NCI-H2196 (cell line): ENCODE results near the gene LENG9.

Experiments used
- DNase-seq: peaks from one replicate; lab custom pipeline; 2025; ENCODE audit not compliant: unreplicated experiment; lab: John Stamatoyannopoulos, UW

LENG9 gene

DNA sequence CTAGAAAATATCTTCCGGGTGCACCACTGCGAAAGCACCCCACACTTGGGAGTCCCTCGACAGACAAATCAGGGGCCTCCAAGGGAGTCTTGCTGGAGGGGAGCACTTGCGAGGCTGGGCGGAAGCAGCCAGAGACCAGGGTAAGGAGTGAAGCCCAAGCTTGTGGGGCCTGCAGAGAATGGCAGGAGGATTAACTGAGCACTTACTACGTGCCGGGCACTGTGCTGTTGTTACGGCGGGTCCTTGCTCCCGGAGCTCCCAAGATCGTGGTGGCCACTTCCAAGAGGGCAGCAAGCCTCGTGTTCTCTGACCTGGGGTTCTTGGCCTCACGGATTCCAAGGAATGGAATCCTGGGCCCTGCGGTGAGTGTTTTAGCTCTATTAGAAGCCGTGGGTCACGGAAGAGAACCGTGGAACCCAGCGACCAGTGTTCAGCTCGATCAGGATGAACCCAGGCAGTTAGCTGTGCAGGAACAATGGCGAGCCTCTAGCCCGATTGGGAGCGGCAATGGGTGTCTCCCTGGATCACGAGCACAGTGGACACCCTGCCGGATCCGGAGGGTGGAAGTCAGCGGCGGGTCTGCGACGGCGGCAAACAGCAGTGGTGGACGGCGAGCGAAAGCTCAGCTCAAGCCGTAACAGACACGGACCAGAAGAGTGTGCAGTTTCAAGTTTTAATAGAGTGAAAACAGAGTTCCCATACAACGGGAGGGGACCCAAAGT lies 38.8 kb downstream of the LENG9 start:
- no peak for DNase-seq

DNA sequence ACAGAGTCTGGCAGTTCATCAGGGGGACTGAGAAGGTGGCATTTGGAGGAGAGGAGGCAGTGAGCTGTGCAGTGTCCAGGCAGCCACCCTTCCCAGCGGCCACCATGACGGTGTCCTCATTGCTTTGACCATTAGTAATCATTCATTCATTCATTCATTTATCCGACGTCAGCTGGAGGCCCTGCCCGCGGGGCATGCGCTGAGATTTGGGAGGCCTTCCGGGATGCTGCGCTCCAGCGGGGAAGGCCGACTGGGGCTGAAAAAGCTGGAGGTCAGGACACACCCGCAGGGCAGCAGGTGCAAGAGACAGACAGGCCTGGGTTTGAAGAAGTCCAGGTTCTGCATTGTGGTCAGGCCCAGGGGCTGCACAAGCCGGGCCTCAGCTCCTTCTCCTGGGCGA lies 39.4 kb downstream of the LENG9 start:
- DNase-seq: no peak

DNA sequence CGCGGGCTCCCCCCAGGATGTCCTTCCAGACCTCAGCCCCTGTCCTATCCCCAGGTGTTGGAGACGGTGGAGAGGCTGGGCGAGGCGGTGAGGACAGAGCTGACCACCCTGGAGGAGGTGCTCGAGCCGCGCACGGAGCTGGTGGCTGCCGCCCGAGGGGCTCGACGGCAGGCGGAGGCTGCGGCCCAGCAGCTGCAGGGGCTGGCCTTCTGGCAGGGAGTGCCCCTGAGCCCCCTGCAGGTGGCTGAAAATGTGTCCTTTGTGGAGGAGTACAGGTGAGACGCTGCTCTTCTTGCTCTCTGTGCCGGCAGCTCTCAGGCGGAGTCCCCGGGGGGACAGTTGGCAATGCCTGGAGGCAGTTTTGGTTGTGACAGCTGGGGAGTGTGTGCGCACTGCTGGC lies 41.4 kb downstream of the LENG9 start:
- no peak for DNase-seq

DNA sequence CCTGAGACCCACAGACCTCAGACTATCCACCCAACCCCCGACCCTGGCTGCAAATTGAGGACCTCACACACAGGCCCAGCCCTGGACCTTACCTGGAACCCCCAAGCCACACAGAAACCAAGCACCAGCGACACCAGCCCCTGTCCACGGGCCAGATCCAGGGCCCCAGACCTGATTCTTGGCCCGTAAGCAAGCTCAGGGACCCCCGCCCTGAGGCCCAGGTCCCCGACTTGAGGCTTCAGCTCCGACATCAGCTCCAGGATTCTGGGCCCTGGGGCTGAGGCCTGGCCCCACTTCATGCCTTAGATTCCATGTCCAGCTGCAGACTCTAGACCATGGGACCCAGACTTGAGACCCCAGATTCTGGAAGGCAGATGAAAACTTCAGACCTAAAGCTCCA lies 42.1 kb downstream of the LENG9 start:
- DNase-seq: no peak

DNA sequence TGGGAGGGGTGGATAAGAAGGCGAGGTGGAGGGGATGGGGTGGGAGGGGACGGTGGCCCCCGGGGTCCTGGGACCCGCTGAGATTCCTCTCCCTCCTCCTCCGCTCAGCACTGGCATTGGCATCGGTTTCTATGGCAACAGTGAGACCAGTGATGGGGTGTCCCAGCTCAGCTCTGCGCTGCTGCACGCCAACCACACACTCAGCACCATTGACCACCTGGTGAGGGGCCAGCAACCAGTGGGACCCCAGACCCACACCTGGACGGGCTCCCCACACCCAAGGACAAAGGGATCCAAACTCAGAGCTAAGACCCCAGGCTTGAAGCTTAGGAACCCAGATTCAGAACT lies 42.4 kb downstream of the LENG9 start:
- no peak for DNase-seq

DNA sequence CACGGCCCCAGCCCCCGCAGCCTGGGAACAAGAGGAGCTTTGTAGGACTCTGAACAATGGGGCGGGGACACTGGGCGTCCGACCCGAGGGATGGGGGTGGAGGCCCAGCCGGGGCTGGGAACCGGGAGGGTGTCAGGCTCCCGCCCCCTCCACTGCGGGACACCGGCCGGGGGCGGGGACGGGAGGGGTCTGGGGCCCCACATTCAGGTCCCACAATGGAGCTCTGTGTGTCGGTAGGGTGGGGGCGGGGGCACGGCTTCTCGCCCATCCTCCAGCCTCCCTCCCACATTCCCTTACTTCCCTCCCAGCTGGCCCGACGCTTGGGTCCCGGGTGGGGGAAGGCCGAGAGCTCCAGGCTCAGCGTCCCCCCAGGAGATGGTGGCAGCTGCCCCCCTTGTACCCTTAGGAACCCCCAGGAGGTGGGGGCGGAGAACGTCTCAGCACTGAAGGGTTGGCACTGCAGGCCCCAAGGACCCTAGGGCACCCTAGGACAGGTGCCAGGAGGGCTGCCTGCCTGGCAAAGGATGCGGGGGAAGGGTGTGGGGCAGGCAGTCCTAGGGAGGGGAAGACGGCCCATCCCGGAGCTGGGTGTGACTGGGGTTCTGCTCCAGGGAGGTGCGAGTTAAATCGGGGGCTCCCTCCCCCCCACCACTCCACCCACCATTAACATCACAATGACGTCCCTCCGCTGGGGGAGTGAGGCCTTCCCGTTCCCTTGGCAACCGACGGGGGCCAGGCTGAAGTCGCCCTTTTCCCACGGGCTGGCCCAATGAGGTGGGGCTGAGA lies 43.0 kb downstream of the LENG9 start:
- DNase-seq: no peak

DNA sequence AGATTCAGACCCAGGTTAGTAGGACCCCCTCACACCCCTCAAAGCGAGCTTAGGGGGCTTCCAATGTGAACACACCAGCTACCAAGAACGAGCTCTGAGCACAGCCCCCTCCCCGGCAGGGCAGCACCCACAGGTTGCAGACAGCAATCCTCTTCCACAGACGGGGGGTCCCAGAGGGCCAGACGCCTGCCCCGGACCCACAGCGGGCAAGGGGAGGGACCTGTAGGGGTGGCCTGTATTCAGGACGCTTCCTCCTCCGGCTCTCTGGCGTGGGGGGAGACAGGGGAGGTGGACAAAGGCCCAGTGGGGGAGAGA lies 43.6 kb downstream of the LENG9 start:
- DNase-seq: no peak

DNA sequence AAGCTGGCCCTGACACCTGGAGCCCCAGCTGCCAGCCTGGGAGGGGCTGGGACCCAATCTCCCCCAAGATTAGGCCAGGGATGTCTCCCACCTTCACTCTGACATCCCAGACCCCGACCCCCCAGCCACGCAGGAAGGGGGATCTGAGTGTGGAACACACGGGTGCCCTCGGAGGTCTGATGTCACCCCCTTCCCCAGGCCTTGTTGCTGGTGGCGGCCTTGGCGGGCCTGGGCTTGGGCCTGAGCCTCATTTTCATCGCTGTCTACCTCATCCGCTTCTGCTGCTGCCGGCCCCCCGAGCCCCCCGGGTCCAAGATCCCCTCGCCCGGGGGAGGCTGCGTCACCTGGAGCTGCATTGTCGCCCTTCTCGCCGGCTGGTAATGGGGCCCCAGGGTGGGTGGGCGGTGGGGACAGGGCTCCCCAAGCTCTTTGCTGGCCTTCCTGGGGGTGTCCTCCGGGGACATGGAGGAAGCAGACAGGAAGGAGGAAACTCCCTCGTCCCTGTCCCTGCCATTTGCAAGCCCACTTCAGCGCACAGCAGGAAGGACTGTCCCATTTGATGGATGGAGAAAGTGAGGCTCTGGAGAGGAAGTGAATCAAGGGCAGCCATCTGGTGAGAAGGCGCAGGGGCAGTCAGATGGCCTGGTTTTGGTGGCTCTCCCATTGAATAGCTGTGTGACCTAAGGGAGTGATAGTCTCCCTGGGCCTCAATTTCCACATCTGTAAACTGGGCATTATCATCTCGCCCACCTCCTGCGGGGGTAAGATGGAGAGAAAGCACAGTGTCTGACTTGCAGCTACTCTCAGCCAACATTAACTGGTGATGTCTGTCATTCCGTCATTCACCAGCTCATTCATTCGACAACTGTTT lies 44.4 kb downstream of the LENG9 start:
- no peak for DNase-seq

DNA sequence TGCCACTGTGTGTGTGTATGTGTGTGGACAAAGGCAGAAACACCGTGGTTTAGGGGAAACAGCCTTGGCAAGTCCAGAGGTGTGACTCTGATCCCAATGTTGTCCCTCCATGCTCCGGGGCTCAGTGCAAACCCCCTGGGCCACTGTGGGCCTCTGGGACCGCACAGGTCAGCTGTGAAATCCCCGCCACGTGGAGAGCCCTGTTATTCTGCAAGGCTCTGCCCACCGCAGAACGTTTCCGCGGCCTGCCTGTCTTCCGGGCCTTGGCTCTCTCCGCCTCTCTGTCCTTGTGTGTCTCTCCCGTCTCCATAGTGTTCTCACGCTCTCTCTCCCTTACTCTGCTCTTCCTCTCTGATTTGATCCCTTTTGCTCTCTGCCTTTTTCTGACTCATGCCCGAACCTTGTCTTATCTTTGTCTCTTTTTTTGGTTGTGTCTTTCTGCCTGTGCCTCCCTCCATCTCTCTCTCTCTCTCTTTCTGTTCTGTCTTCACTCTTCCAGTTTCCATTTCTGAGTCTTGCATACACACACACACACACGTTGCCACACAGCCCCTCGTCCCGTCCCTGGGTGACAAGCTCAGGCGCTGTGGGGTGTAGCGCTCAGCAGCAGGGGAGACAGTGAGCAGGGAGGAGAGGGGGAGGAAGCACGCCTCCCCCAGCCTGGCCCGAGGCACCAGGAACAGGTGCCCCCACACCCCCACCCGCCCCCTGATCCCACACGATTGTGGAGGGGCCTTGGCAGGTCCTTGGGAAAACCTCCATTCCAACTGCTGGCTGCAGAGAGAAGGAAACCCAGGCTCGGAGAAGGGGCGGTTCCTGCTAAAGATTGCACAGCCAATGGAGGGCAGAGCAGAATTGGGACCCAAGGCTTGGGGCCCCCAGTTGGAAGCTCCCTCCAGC lies 45.3 kb downstream of the LENG9 start:
- DNase-seq: no peak

DNA sequence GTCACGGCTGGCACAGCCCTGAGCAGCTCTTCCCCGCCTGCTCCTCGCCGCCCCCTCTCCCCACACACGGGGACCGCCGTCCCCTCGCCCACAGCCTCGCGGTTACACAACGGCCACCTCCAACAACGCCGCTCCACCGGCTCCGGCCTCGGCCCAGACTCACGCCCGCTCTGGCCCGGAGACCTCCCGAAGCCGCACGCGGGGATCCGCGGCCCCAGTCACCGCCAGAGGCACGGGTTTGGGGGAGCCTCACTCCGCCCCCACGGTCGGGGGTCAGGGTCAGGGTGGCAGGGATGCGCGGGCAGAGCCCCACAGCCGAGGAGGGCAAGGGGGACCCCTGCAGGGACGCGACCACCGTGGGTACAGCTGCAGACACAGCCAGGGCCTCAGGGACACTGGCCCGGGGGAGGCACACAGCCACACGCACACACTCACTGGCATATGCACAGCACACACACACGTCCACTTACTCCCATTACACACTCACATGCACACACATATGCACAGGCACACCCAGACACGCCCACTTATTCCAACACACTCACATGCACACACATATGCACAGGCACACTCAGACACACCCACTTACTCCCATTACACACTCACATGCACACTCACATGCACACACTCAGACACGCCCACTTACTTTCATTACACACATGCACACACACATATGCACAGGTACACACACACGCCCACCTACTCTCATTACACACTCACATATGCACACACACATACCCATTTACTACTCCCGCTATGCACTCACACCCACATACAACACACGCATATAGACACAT lies 46.7 kb downstream of the LENG9 start:
- DNase-seq: no peak

DNA sequence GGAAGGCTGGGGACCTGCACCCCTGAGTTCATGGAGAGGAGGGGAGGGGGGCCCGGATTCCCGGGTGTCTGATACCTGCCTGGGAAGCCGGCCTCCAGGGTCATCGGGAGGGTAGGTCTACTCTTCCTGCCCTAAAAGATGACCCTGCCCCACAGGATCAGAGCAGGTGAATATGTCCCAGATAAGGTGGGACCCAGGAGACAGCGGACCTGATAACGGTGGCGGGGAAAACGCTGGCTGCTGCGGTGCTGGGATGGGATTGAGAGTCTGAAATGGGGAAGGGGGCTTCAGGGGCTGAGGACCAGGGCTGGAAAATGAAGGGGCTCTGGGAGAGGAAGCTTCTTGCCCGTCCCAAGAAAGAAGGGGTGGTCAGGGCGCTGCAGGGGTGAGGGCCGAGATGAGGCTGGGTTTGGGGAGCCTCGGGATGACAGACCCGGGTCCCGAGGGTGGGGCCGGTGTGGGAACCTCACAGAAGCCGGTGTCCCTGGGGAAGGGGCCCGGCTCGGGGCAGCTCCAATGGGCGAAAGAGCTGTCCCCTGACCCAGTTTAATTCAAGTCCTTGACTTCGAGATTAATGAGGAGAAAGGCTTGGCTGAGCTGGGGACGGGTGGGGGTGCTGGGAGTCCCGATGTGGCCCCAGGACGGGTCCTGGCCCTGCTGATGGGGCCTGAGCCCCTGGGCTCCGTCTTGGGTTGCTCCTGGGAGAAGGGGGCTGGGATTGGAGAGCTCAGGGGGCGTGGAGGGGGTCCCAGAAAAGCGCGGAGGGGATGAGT lies 47.5 kb downstream of the LENG9 start:
- DNase-seq: no peak

DNA sequence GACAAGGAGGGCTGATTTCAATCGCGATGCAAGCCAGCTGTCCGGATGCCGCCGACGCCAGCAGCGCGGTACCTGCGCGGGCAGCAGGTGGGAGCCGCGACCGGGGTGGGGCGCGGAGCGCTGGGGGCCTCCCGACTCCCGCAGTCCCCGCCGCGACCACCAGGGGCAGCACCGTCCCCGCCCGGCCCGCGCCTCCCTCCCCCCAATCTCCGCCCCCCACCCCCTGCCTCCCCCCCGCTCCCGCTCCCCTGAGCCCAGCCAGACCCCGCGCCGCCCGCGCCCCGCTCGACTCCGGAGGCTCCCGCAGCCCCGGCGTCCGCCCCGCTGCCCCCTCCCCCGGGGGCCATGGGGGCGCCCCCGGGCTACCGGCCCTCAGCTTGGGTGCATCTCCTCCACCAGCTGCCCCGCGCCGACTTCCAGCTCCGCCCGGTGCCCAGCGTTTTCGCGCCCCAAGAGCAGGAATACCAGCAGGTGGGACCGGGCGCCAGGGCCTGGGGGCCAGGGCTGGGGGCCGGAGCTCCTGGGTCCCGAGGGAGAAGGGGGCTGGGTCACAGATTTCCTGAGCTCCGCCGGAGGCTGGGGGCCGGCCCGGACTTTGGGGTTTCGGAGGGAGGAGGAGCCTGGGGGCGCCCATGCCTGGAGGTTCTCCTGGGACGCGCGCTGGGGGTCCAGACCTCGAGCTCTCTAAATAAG lies 48.2 kb downstream of the LENG9 start, which contains the start of gene TTYH1:
Gene TTYH1 (plus strand): TSS at position 257 of the 693 bp plus-strand sequence. CDS start 89 bp downstream, at position 346.
- DNase-seq: no peak

DNA sequence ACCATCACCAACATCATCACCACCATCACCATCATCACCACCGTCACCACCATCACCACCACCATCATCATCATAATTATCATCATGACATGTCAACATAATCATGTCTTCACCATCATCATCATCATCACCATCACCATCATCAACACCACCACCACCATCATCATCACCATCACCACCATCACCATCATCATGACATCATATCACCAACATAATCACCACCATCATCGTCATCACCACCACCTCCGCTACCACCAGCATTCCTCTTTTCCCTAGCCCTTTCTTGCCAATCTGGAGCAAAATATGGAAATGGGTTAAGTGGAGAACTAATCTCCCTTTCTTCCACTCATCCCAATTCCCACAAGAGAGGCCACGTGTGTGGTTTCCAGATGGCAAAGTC lies 49.4 kb downstream of the LENG9 start:
- DNase-seq: no peak

DNA sequence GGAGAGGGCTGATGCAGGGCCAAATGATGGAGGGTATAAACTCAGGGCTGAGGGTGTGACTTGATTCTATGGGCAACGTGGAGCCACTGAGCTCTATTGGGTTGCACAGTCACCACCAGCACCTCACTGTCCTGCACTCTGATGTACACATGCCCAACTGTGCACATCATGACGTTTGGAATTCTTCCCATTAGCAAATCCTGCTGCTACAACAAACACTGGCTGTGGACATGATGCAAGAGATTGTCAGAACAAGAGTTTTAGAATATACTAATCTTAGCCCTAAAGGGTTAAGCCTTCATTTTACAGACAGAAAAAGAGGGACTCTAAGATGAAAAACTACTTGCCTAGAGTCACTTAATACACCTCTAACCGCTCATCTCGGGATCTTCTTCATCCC lies 50.7 kb downstream of the LENG9 start:
- no peak for DNase-seq
